Osteocyte (in vitro differentiated cells): ENCODE measurements around the gene CHST10. TPM values are rescaled to one million over a fixed set of nuclear protein-coding genes. Genes with fewer than 3 reads are reported as not detected.

ENCODE experiments used
- DNase-seq: peaks from one replicate; pipeline ENCODE4 v3.0.0; 2021; ENCODE audit warnings: mixed read lengths; ENCODE audit not compliant: unreplicated experiment; ENCODE audit errors: extremely low spot score
- H3K27ac Mint-ChIP-seq: one replicate; pipeline ENCODE4 v1.8.0; 2021; ENCODE audit warnings: mild to moderate bottlenecking, mixed read lengths; ENCODE audit not compliant: unreplicated experiment
- H3K27me3 Mint-ChIP-seq: one replicate; pipeline ENCODE4 v1.8.0; 2021; ENCODE audit warnings: mixed read lengths; ENCODE audit not compliant: unreplicated experiment
- H3K36me3 Mint-ChIP-seq: one replicate; pipeline ENCODE4 v1.8.0; 2021; ENCODE audit warnings: mixed read lengths; ENCODE audit not compliant: unreplicated experiment
- H3K4me1 Mint-ChIP-seq: one replicate; pipeline ENCODE4 v1.8.0; 2021; ENCODE audit warnings: mixed read lengths; ENCODE audit not compliant: unreplicated experiment
- H3K4me3 Mint-ChIP-seq: one replicate; pipeline ENCODE4 v1.8.0; 2021; ENCODE audit warnings: mild to moderate bottlenecking, moderate library complexity, mixed read lengths; ENCODE audit not compliant: unreplicated experiment
- H3K9me3 Mint-ChIP-seq: one replicate; pipeline ENCODE4 v1.8.0; 2021; ENCODE audit warnings: mixed read lengths; ENCODE audit not compliant: unreplicated experiment
- total RNA-seq: library from RNA; stranded (reverse); gene quantifications from 2 replicates; pipeline ENCODE4 v1.2.1, GENCODE V29; 2021
- TF ChIP-seq, protein P1 (sequence below): fragments of 200-600 bp; sonication (generic); IDR thresholded peaks from 2 replicates; pipeline ENCODE4 v1.5.0; 2021; ENCODE audit warnings: antibody characterized with exemption, mild to moderate bottlenecking, moderate library complexity

The CHST10 gene
- total RNA-seq, 1 donor from 2014 or later = 14.4 TPM

DNA sequence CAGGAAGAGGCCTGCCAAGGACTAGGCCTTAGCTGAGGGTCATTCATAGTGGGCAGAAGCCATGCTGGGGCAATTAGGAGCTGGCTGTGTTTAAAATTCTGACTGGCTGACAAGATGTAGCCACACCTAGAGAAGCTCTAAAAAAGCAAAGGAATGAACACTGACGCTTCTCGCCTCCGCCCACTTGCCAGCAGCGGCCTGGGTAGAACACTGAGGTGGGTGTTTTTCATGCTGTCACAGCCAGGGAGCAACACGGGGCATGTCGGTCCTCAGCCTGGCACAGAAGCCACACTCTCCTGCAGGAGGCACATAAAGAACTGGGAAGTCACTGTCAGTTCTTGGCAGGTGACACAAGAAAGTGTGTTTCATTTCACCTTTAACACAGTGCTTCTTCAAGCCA lies 10.4 kb downstream of the CHST10 start:
- DNase-seq = no peak
- Mint-ChIP-seq H3K27me3 (no peaks in the 10 kb centered on the region), H3K9me3 (no peaks in the 10 kb centered on the region), H3K4me1 (no peaks in the 10 kb centered on the region), H3K36me3 (peaks cover 18% of the 10 kb centered on the region), H3K27ac (no peak overlapping the region), H3K4me3 (no peak overlapping the region)
- TF ChIP-seq, protein P1, sequence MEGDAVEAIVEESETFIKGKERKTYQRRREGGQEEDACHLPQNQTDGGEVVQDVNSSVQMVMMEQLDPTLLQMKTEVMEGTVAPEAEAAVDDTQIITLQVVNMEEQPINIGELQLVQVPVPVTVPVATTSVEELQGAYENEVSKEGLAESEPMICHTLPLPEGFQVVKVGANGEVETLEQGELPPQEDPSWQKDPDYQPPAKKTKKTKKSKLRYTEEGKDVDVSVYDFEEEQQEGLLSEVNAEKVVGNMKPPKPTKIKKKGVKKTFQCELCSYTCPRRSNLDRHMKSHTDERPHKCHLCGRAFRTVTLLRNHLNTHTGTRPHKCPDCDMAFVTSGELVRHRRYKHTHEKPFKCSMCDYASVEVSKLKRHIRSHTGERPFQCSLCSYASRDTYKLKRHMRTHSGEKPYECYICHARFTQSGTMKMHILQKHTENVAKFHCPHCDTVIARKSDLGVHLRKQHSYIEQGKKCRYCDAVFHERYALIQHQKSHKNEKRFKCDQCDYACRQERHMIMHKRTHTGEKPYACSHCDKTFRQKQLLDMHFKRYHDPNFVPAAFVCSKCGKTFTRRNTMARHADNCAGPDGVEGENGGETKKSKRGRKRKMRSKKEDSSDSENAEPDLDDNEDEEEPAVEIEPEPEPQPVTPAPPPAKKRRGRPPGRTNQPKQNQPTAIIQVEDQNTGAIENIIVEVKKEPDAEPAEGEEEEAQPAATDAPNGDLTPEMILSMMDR = no peak

DNA sequence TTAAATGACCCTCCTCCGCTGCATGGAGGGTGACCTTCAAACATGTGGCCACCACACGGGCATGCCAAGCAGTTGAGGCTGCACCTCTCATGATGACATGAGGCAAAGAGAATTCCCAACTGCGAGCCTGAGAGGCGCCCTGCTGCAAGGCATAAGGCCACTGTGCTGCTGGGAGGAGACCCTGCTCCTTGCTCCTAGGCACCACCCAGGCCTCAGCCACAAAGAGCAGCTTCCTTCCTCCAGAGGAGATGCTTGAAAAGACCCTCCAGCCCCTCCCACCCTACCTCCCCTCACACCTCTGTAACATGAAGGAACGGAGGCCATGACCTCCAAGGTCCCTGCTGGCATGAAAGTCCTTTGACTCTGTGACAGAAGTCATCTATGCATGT lies 11.4 kb downstream of the CHST10 start:
- no peak overlapping the region for H3K27ac Mint-ChIP-seq
- peaks cover 24% of the 10 kb centered on the region for H3K36me3 Mint-ChIP-seq
- no peak for DNase-seq
- no peaks in the 10 kb centered on the region for H3K27me3 Mint-ChIP-seq
- H3K9me3 Mint-ChIP-seq = no peaks in the 10 kb centered on the region
- H3K4me3 Mint-ChIP-seq = no peak overlapping the region
- TF ChIP-seq, protein P1 = no peak
- no peaks in the 10 kb centered on the region for H3K4me1 Mint-ChIP-seq

DNA sequence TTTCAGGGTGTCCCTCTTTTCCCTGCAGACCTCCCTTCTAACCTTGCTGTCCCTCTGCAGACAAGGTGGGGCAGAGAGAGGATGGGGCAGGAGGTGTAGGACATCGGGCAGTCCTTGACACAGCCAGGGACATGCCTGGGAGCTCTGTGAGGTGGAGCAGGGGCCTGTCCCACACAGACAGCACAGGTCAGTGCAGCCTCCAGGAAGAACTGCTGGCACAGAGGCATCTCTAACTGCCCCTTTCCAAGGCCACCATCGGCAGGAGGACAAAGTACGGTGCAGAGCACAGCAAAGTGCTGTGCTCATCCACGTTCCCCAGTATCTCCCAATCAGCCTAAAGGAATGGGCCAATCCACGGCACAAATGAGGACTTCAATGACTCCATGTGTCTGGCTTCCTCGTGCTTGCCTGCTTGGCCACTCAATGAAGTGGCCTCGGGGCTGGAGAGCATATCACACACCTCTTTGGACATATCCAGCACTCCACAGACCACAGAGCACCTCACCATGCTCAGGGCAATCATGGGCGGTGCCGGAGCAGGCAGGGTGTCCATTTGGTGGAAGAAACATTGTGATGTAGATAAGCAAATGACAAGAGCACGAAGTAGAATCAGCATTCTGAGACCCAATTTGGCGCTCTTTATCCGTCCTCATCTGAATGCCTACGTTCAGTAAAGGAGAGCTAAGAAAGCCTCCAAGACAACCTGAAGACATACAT lies 11.9 kb downstream of the CHST10 start:
- no peak overlapping the region for H3K4me3 Mint-ChIP-seq
- TF ChIP-seq, protein P1 = no peak
- no peak for DNase-seq

DNA sequence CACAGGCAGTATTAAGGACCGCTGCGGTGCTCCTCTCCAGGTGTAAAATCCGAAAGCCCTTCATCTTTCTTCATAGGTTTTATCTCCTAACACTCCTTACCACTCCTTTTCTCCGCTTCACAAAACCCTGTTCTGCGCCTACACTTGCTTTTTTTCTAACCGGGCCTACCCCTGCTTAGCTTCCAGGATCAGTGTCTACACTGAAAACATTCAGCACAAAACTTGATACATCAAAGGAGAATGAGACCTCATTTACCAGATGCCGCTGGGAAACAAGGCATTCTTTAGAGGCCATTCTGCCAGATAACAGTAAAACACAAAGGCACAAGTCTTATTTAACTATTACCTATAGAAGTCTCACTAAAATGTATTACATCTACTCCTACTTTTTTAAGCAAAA lies 13.1 kb downstream of the CHST10 start:
- TF ChIP-seq, protein P1 = no peak
- Mint-ChIP-seq H3K36me3 (peaks cover 29% of the 10 kb centered on the region), H3K27ac (no peak overlapping the region), H3K27me3 (no peaks in the 10 kb centered on the region), H3K4me1 (no peaks in the 10 kb centered on the region), H3K9me3 (no peaks in the 10 kb centered on the region), H3K4me3 (no peak overlapping the region)
- no peak for DNase-seq

More for the DNA sequence above, 11.9 kb downstream of the CHST10 start:
- Mint-ChIP-seq H3K36me3 (peaks cover 27% of the 10 kb centered on the region), H3K9me3 (no peaks in the 10 kb centered on the region), H3K4me1 (no peaks in the 10 kb centered on the region), H3K27me3 (no peaks in the 10 kb centered on the region), H3K27ac (no peak overlapping the region)

DNA sequence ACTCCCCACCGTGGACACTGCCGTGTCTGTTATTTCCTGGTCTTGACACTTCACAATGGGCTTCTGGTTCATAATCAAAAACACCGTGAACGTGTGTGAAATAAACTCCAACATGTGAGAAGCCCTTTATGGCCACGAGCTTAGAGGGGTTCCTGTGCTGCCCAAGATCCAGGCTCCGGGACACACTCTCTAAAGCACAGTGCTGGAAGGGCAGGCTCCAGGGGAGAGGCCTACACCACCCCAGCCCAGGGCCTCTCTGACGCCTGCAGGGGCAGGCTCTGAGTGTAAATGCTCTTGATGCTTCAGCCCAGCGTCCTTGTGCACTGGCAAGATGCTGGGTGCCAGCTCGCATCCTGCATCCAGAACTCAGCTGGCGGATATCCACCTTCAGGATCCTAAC lies 13.7 kb downstream of the CHST10 start:
- TF ChIP-seq, protein P1 = no peak

More for the DNA sequence above, 13.7 kb downstream of the CHST10 start:
- Mint-ChIP-seq H3K27me3 (no peaks in the 10 kb centered on the region), H3K27ac (no peak overlapping the region), H3K36me3 (peaks cover 29% of the 10 kb centered on the region), H3K4me1 (no peaks in the 10 kb centered on the region), H3K9me3 (no peaks in the 10 kb centered on the region), H3K4me3 (no peak overlapping the region)
- no peak for DNase-seq
